ENCODE results near the gene XRCC2.
"Not testable (repeated sequence)": the region's sequence is repeated elsewhere in the genome, so short reads cannot be mapped to it uniquely, and the experiment has no call there.

The XRCC2 gene

GRCh38 chr7:152660021-152660420, 15.9 kb downstream of the XRCC2 start:
- no peaks in the 10 kb centered on the region for H3K27me3 Mint-ChIP-seq
- DNase-seq (ENCODE audit: low spot score in 2 of 2) (no peak), ATAC-seq (replicated peaks; ENCODE audit: extremely low read depth, poor library complexity, severe bottlenecking) (no peak)
- H3K36me3 Mint-ChIP-seq (ENCODE audit: insufficient read depth): peaks cover 2% of the 10 kb centered on the region
- no peaks in the 10 kb centered on the region for H3K9me3 Mint-ChIP-seq
- H3K4me3 Mint-ChIP-seq: no peak overlapping the region
- no peak overlapping the region for H3K27ac Mint-ChIP-seq (ENCODE audit: low read depth)
- H3K4me1 Mint-ChIP-seq: no peaks in the 10 kb centered on the region

- Mint-ChIP-seq H3K4me3 (no peak overlapping the region), H3K27me3 (no peaks in the 10 kb centered on the region), H3K36me3 (ENCODE audit: insufficient read depth) (peaks cover 2% of the 10 kb centered on the region), H3K27ac (ENCODE audit: low read depth) (no peak overlapping the region), H3K9me3 (no peaks in the 10 kb centered on the region), H3K4me1 (no peaks in the 10 kb centered on the region)
- DNase-seq (ENCODE audit: low spot score in 2 of 2) (no peak), ATAC-seq (replicated peaks; ENCODE audit: extremely low read depth, poor library complexity, severe bottlenecking) (no peak)
These were observed 21.0 kb downstream of the XRCC2 start for GRCh38 chr7:152654971-152655370.

GRCh38 chr7:152649220-152649619, 26.7 kb downstream of the XRCC2 start:
- Mint-ChIP-seq H3K9me3 (no peaks in the 10 kb centered on the region), H3K4me1 (no peaks in the 10 kb centered on the region), H3K4me3 (no peak overlapping the region), H3K36me3 (ENCODE audit: insufficient read depth) (no peaks in the 10 kb centered on the region), H3K27ac (ENCODE audit: low read depth) (no peak overlapping the region), H3K27me3 (no peaks in the 10 kb centered on the region)
- no peak for ATAC-seq (replicated peaks; ENCODE audit: extremely low read depth, poor library complexity, severe bottlenecking)
- DNase-seq (ENCODE audit: low spot score in 2 of 2): no peak

- Mint-ChIP-seq H3K36me3 (ENCODE audit: insufficient read depth) (no peaks in the 10 kb centered on the region), H3K4me1 (no peaks in the 10 kb centered on the region), H3K4me3 (no peak overlapping the region), H3K27me3 (no peaks in the 10 kb centered on the region), H3K27ac (ENCODE audit: low read depth) (no peak overlapping the region), H3K9me3 (no peaks in the 10 kb centered on the region)
- DNase-seq (ENCODE audit: low spot score in 2 of 2): no peak
- no peak for ATAC-seq (replicated peaks; ENCODE audit: extremely low read depth, poor library complexity, severe bottlenecking)
These were observed 28.9 kb downstream of the XRCC2 start for GRCh38 chr7:152647009-152647408.

GRCh38 chr7:152646579-152646978, 29.4 kb downstream of the XRCC2 start:
- not testable (repeated sequence) for DNase-seq (ENCODE audit: low spot score in 2 of 2); H3K27ac Mint-ChIP-seq (ENCODE audit: low read depth); H3K27me3 Mint-ChIP-seq; H3K4me3 Mint-ChIP-seq; H3K36me3 Mint-ChIP-seq (ENCODE audit: insufficient read depth); H3K4me1 Mint-ChIP-seq; ATAC-seq (replicated peaks; ENCODE audit: extremely low read depth, poor library complexity, severe bottlenecking); H3K9me3 Mint-ChIP-seq

GRCh38 chr7:152643979-152644559, 31.9 kb downstream of the XRCC2 start:
- no peaks in the 10 kb centered on the region for H3K36me3 Mint-ChIP-seq (ENCODE audit: insufficient read depth)
- no peaks in the 10 kb centered on the region for H3K9me3 Mint-ChIP-seq
- no peaks in the 10 kb centered on the region for H3K4me1 Mint-ChIP-seq
- no peaks in the 10 kb centered on the region for H3K27me3 Mint-ChIP-seq
- peak overlapping the region; percentile 71 for H3K27ac Mint-ChIP-seq (ENCODE audit: low read depth)
- H3K4me3 Mint-ChIP-seq: no peak overlapping the region
- ATAC-seq (replicated peaks; ENCODE audit: extremely low read depth, poor library complexity, severe bottlenecking) (no peak), DNase-seq (ENCODE audit: low spot score in 2 of 2) (no peak)

GRCh38 chr7:152641384-152641783, 34.6 kb downstream of the XRCC2 start:
- ATAC-seq (replicated peaks; ENCODE audit: extremely low read depth, poor library complexity, severe bottlenecking) (no peak), DNase-seq (ENCODE audit: low spot score in 2 of 2) (no peak)
- Mint-ChIP-seq H3K27ac (ENCODE audit: low read depth) (no peak overlapping the region), H3K27me3 (no peaks in the 10 kb centered on the region), H3K4me1 (no peaks in the 10 kb centered on the region), H3K4me3 (no peak overlapping the region), H3K9me3 (no peaks in the 10 kb centered on the region), H3K36me3 (ENCODE audit: insufficient read depth) (no peaks in the 10 kb centered on the region)

GRCh38 chr7:152640829-152641228, 35.1 kb downstream of the XRCC2 start:
- ATAC-seq (replicated peaks; ENCODE audit: extremely low read depth, poor library complexity, severe bottlenecking) (no peak), DNase-seq (ENCODE audit: low spot score in 2 of 2) (no peak)
- no peak overlapping the region for H3K4me3 Mint-ChIP-seq
- H3K36me3 Mint-ChIP-seq (ENCODE audit: insufficient read depth): no peaks in the 10 kb centered on the region
- H3K27me3 Mint-ChIP-seq: no peaks in the 10 kb centered on the region
- no peaks in the 10 kb centered on the region for H3K9me3 Mint-ChIP-seq
- no peak overlapping the region for H3K27ac Mint-ChIP-seq (ENCODE audit: low read depth)
- H3K4me1 Mint-ChIP-seq: no peaks in the 10 kb centered on the region

- no peaks in the 10 kb centered on the region for H3K4me1 Mint-ChIP-seq
- no peak overlapping the region for H3K4me3 Mint-ChIP-seq
- ATAC-seq (replicated peaks; ENCODE audit: extremely low read depth, poor library complexity, severe bottlenecking) (no peak), DNase-seq (ENCODE audit: low spot score in 2 of 2) (no peak)
- H3K27ac Mint-ChIP-seq (ENCODE audit: low read depth): no peak overlapping the region
- H3K36me3 Mint-ChIP-seq (ENCODE audit: insufficient read depth): no peaks in the 10 kb centered on the region
- no peaks in the 10 kb centered on the region for H3K9me3 Mint-ChIP-seq
- H3K27me3 Mint-ChIP-seq: peaks cover 11% of the 10 kb centered on the region
These were observed 37.9 kb downstream of the XRCC2 start for GRCh38 chr7:152637920-152638580.

GRCh38 chr7:152637161-152637560, 38.8 kb downstream of the XRCC2 start:
- no peaks in the 10 kb centered on the region for H3K4me1 Mint-ChIP-seq
- H3K9me3 Mint-ChIP-seq: no peaks in the 10 kb centered on the region
- no peak for DNase-seq (ENCODE audit: low spot score in 2 of 2)
- no peak overlapping the region for H3K4me3 Mint-ChIP-seq
- H3K27me3 Mint-ChIP-seq: peaks cover 20% of the 10 kb centered on the region
- H3K27ac Mint-ChIP-seq (ENCODE audit: low read depth): no peak overlapping the region
- no peaks in the 10 kb centered on the region for H3K36me3 Mint-ChIP-seq (ENCODE audit: insufficient read depth)
- ATAC-seq (replicated peaks; ENCODE audit: extremely low read depth, poor library complexity, severe bottlenecking): no peak

- Mint-ChIP-seq H3K9me3 (no peaks in the 10 kb centered on the region), H3K4me3 (no peak overlapping the region), H3K4me1 (no peaks in the 10 kb centered on the region), H3K27me3 (peaks cover 20% of the 10 kb centered on the region), H3K27ac (ENCODE audit: low read depth) (no peak overlapping the region), H3K36me3 (ENCODE audit: insufficient read depth) (no peaks in the 10 kb centered on the region)
- no peak for ATAC-seq (replicated peaks; ENCODE audit: extremely low read depth, poor library complexity, severe bottlenecking)
- DNase-seq (ENCODE audit: low spot score in 2 of 2): no peak
These were observed 39.5 kb downstream of the XRCC2 start for GRCh38 chr7:152636441-152636840.

- Mint-ChIP-seq H3K27me3 (peaks cover 46% of the 10 kb centered on the region), H3K36me3 (ENCODE audit: insufficient read depth) (no peaks in the 10 kb centered on the region), H3K27ac (ENCODE audit: low read depth) (no peak overlapping the region), H3K4me1 (no peaks in the 10 kb centered on the region), H3K9me3 (no peaks in the 10 kb centered on the region), H3K4me3 (no peak overlapping the region)
- ATAC-seq (replicated peaks; ENCODE audit: extremely low read depth, poor library complexity, severe bottlenecking) (no peak), DNase-seq (ENCODE audit: low spot score in 2 of 2) (no peak)
These were observed 42.4 kb downstream of the XRCC2 start for GRCh38 chr7:152633504-152633903.

- DNase-seq (ENCODE audit: low spot score in 2 of 2) (no peak), ATAC-seq (replicated peaks; ENCODE audit: extremely low read depth, poor library complexity, severe bottlenecking) (no peak)
- H3K4me1 Mint-ChIP-seq: no peaks in the 10 kb centered on the region
- no peak overlapping the region for H3K27ac Mint-ChIP-seq (ENCODE audit: low read depth)
- H3K27me3 Mint-ChIP-seq: peaks cover 46% of the 10 kb centered on the region
- no peaks in the 10 kb centered on the region for H3K9me3 Mint-ChIP-seq
- H3K36me3 Mint-ChIP-seq (ENCODE audit: insufficient read depth): no peaks in the 10 kb centered on the region
- H3K4me3 Mint-ChIP-seq: no peak overlapping the region
These were observed 42.9 kb downstream of the XRCC2 start for GRCh38 chr7:152633072-152633471.
